H9 (cell line): ENCODE results near the gene POC1B. TPM values are rescaled to one million over a fixed set of nuclear protein-coding genes. Genes with fewer than 3 reads are reported as not detected.

Experiments used
- DNase-seq: peaks from one replicate; pipeline ENCODE4 v3.0.0-alpha.2; 2017
- H2AFZ ChIP-seq: one replicate; pipeline ENCODE4 v1.6.1; 2013; ENCODE audit warnings: mild to moderate bottlenecking, low read length, control low read depth, moderate library complexity
- H2AK5ac ChIP-seq: 2 replicates; pipeline ENCODE4 v1.6.1; 2013; ENCODE audit warnings: low read length, control low read depth, mixed read lengths; ENCODE audit not compliant: insufficient read length
- H2BK120ac ChIP-seq: one replicate; pipeline ENCODE4 v1.6.1; 2013; ENCODE audit warnings: low read depth, mild to moderate bottlenecking, low read length, control low read depth, inconsistent platforms; ENCODE audit not compliant: poor library complexity, severe bottlenecking
- H2BK12ac ChIP-seq: 2 replicates; pipeline ENCODE4 v1.6.1; 2013; ENCODE audit warnings: low read length, control low read depth, mixed read lengths, low read depth; ENCODE audit not compliant: insufficient read length
- H2BK15ac ChIP-seq: 2 replicates; pipeline ENCODE4 v1.6.1; 2013; ENCODE audit warnings: low read depth, low read length, control low read depth
- H2BK20ac ChIP-seq: one replicate; pipeline ENCODE4 v1.6.1; 2013; ENCODE audit warnings: low read depth, mild to moderate bottlenecking, low read length, control low read depth, inconsistent platforms; ENCODE audit not compliant: poor library complexity, severe bottlenecking
- H2BK5ac ChIP-seq: 2 replicates; pipeline ENCODE4 v1.6.1; 2013; ENCODE audit warnings: low read length, control low read depth, mixed read lengths; ENCODE audit not compliant: insufficient read length
- H3K14ac ChIP-seq: 2 replicates; pipeline ENCODE4 v1.6.1; 2013; ENCODE audit warnings: low read length, control low read depth; ENCODE audit not compliant: insufficient read depth
- H3K18ac ChIP-seq: 2 replicates; pipeline ENCODE4 v1.6.1; 2013; ENCODE audit warnings: low read depth, mild to moderate bottlenecking, mixed read lengths, low read length, control low read depth; ENCODE audit not compliant: insufficient read length
- H3K23ac ChIP-seq: 2 replicates; pipeline ENCODE4 v1.6.1; 2013; ENCODE audit warnings: low read length, control low read depth, mixed read lengths, low read depth; ENCODE audit not compliant: insufficient read length
- H3K23me2 ChIP-seq: 2 replicates; pipeline ENCODE4 v1.6.1; 2013; ENCODE audit warnings: low read depth, mild to moderate bottlenecking, mixed read lengths, low read length, control low read depth; ENCODE audit not compliant: insufficient read length, poor library complexity, severe bottlenecking
- H3K27ac ChIP-seq: 2 replicates; pipeline ENCODE4 v1.5.1; 2013; ENCODE audit warnings: low read length, control low read depth, mixed read lengths, low read depth; ENCODE audit not compliant: insufficient read length
- H3K27me3 ChIP-seq: 2 replicates; pipeline ENCODE4 v1.6.1; 2013; ENCODE audit warnings: low read length, control low read depth, inconsistent platforms; ENCODE audit not compliant: insufficient read depth
- H3K4ac ChIP-seq: 2 replicates; pipeline ENCODE4 v1.6.1; 2013; ENCODE audit warnings: low read depth, mild to moderate bottlenecking, control low read depth, inconsistent platforms, low read length, moderate library complexity
- H3K4me1 ChIP-seq: 2 replicates; pipeline ENCODE4 v1.6.1; 2013; ENCODE audit warnings: low read length, control low read depth, inconsistent platforms; ENCODE audit not compliant: insufficient read depth
- H3K4me2 ChIP-seq: 2 replicates; pipeline ENCODE4 v1.6.1; 2013; ENCODE audit warnings: low read length, control low read depth, mixed read lengths; ENCODE audit not compliant: insufficient read length, insufficient read depth
- H3K56ac ChIP-seq: 2 replicates; pipeline ENCODE4 v1.6.1; 2013; ENCODE audit warnings: low read depth, mild to moderate bottlenecking, mixed read lengths, low read length, control low read depth; ENCODE audit not compliant: insufficient read length
- H3K79me1 ChIP-seq: 2 replicates; pipeline ENCODE4 v1.6.1; 2013; ENCODE audit warnings: low read depth, mild to moderate bottlenecking, moderate library complexity, low read length, control low read depth, inconsistent platforms; ENCODE audit not compliant: insufficient read depth, poor library complexity, severe bottlenecking
- H3K79me2 ChIP-seq: 2 replicates; pipeline ENCODE4 v1.6.1; 2013; ENCODE audit warnings: low read length, control low read depth, inconsistent platforms; ENCODE audit not compliant: insufficient read depth
- H3K9ac ChIP-seq: 2 replicates; pipeline ENCODE4 v1.6.1; 2013; ENCODE audit warnings: low read length, control low read depth, mixed read lengths; ENCODE audit not compliant: insufficient read length; ENCODE audit errors: extremely low read depth
- H3K9me3 ChIP-seq: one replicate; pipeline ENCODE4 v1.6.1; 2013; ENCODE audit warnings: low read depth, low read length, inconsistent platforms; ENCODE audit not compliant: control insufficient read depth
- H3T11ph ChIP-seq: one replicate; pipeline ENCODE4 v1.6.1; 2013; ENCODE audit warnings: mild to moderate bottlenecking, low read length, control low read depth, inconsistent platforms
- H4K20me1 ChIP-seq: one replicate; pipeline ENCODE4 v1.6.1; 2013; ENCODE audit not compliant: control insufficient read depth, insufficient read length, insufficient read depth
- H4K5ac ChIP-seq: 2 replicates; pipeline ENCODE4 v1.6.1; 2013; ENCODE audit warnings: low read depth, mild to moderate bottlenecking, mixed read lengths, low read length, control low read depth; ENCODE audit not compliant: insufficient read length
- H4K8ac ChIP-seq: replicated peaks from 2 replicates; pipeline ENCODE4 v1.6.1; 2013; ENCODE audit warnings: low read length, control low read depth, mixed read lengths, low read depth; ENCODE audit not compliant: insufficient read length
- H4K91ac ChIP-seq: 2 replicates; pipeline ENCODE4 v1.6.1; 2013; ENCODE audit warnings: low read depth, mild to moderate bottlenecking, moderate library complexity, mixed read lengths, low read length, control low read depth; ENCODE audit not compliant: insufficient read length
- H3K27ac Mint-ChIP-seq, 3 experiments: 2 replicates in 2 of 3; 3 replicates in 1 of 3; pipeline ENCODE4 v1.8.0; 2020 to 2021; ENCODE audit warnings: mixed read lengths in 3 of 3, mild to moderate bottlenecking in 1 of 3, moderate library complexity in 1 of 3
- H3K27me3 Mint-ChIP-seq: 2 replicates; pipeline ENCODE4 v1.8.0; 2021; ENCODE audit warnings: low read depth, mild to moderate bottlenecking, moderate library complexity, mixed read lengths
- H3K36me3 Mint-ChIP-seq, 3 experiments: 2 replicates in 2 of 3; 3 replicates in 1 of 3; pipeline ENCODE4 v1.8.0; 2020 to 2021; ENCODE audit warnings: low read depth in 3 of 3, mixed read lengths in 3 of 3; ENCODE audit not compliant: insufficient read depth in 1 of 3
- H3K4me1 Mint-ChIP-seq, 2 experiments: 2 replicates each; pipeline ENCODE4 v1.8.0; 2020; ENCODE audit warnings: mixed read lengths in 2 of 2
- H3K4me3 Mint-ChIP-seq, 2 experiments: 2 replicates in 1 of 2; 3 replicates in 1 of 2; pipeline ENCODE4 v1.8.0; 2020 to 2021; ENCODE audit warnings: mild to moderate bottlenecking in 2 of 2, mixed read lengths in 2 of 2, moderate library complexity in 1 of 2
- H3K9me3 Mint-ChIP-seq, 2 experiments: 2 replicates in 1 of 2; 3 replicates in 1 of 2; pipeline ENCODE4 v1.8.0; 2020; ENCODE audit warnings: mild to moderate bottlenecking in 2 of 2, mixed read lengths in 2 of 2, moderate library complexity in 1 of 2
- total RNA-seq: library from RNA; stranded (reverse); gene quantifications from 2 replicates; pipeline ENCODE4 v1.2.1, GENCODE V29; 2021
- TF ChIP-seq, protein P1 (sequence below): fragments of 200-600 bp; sonication (generic); conservative IDR thresholded peaks from 3 replicates; pipeline ENCODE4 v1.8.0; 2021; ENCODE audit warnings: antibody characterized with exemption, mild to moderate bottlenecking

POC1B gene
- total RNA-seq, 1 experiment from 2014 or later = 12.5 TPM

GRCh38 chr12:89448526-89448925 lies 77.3 kb downstream of the POC1B start:
- Histone ChIP-seq H3K56ac (no peak overlapping the region), H3K27ac (no peak overlapping the region)

More at GRCh38 chr12:89448526-89448925, 77.3 kb downstream of the POC1B start:
- H3K23ac ChIP-seq = no peak overlapping the region
- H3K27me3 ChIP-seq = no peaks in the 10 kb centered on the region
- no peak overlapping the region for H3K14ac ChIP-seq
- H3K9ac ChIP-seq = no peak overlapping the region
- H3K79me2 ChIP-seq = no peaks in the 10 kb centered on the region
- no peak overlapping the region for H4K8ac ChIP-seq
- H2AFZ ChIP-seq = no peak overlapping the region
- TF ChIP-seq, protein P1, sequence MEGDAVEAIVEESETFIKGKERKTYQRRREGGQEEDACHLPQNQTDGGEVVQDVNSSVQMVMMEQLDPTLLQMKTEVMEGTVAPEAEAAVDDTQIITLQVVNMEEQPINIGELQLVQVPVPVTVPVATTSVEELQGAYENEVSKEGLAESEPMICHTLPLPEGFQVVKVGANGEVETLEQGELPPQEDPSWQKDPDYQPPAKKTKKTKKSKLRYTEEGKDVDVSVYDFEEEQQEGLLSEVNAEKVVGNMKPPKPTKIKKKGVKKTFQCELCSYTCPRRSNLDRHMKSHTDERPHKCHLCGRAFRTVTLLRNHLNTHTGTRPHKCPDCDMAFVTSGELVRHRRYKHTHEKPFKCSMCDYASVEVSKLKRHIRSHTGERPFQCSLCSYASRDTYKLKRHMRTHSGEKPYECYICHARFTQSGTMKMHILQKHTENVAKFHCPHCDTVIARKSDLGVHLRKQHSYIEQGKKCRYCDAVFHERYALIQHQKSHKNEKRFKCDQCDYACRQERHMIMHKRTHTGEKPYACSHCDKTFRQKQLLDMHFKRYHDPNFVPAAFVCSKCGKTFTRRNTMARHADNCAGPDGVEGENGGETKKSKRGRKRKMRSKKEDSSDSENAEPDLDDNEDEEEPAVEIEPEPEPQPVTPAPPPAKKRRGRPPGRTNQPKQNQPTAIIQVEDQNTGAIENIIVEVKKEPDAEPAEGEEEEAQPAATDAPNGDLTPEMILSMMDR = no peak
- Mint-ChIP-seq H3K4me1 (peaks cover 20 to 27% of the 10 kb centered on the region in 2 experiments), H3K9me3 (peaks cover 0 to 9% of the 10 kb centered on the region in 2 experiments; a peak in 3 of 5 replicates), H3K27me3 (no peaks in the 10 kb centered on the region), H3K27ac (no peak overlapping the region; a peak in 1 of 7 replicates), H3K36me3 (peaks cover 0 to 5% (median 0%) of the 10 kb centered on the region in 3 experiments; a peak in 5 of 7 replicates), H3K4me3 (no peak overlapping the region)
- no peak overlapping the region for H3K4me2 ChIP-seq
- H2BK5ac ChIP-seq = no peak overlapping the region
- no peak overlapping the region for H2BK12ac ChIP-seq
- H2BK15ac ChIP-seq = no peak overlapping the region
- H2AK5ac ChIP-seq = no peak overlapping the region
- no peak overlapping the region for H2BK120ac ChIP-seq
- H3K4me1 ChIP-seq = peaks cover 7% of the 10 kb centered on the region; the same call in 1 of the 2 replicates
- H2BK20ac ChIP-seq = no peak overlapping the region
- no peak overlapping the region for H4K91ac ChIP-seq
- no peak overlapping the region for H3K18ac ChIP-seq
- H3K23me2 ChIP-seq = no peaks in the 10 kb centered on the region
- no peaks in the 10 kb centered on the region for H3K9me3 ChIP-seq
- H3K79me1 ChIP-seq = no peaks in the 10 kb centered on the region
- no peak overlapping the region for H3K4ac ChIP-seq
- H3T11ph ChIP-seq = no peak overlapping the region
- H4K5ac ChIP-seq = no peak overlapping the region
- DNase-seq = no peak
- H4K20me1 ChIP-seq = no peaks in the 10 kb centered on the region
